ENCODE data around the gene DOCK6. TPM values are rescaled to one million over a fixed set of nuclear protein-coding genes. Genes with fewer than 3 reads are reported as not detected.
A peak's percentile ranks its signal among the peaks of the same experiment; 100 is the strongest.

Gene DOCK6
- total RNA-seq, 1 experiment from 2014 or later = 61.7 TPM

DNA sequence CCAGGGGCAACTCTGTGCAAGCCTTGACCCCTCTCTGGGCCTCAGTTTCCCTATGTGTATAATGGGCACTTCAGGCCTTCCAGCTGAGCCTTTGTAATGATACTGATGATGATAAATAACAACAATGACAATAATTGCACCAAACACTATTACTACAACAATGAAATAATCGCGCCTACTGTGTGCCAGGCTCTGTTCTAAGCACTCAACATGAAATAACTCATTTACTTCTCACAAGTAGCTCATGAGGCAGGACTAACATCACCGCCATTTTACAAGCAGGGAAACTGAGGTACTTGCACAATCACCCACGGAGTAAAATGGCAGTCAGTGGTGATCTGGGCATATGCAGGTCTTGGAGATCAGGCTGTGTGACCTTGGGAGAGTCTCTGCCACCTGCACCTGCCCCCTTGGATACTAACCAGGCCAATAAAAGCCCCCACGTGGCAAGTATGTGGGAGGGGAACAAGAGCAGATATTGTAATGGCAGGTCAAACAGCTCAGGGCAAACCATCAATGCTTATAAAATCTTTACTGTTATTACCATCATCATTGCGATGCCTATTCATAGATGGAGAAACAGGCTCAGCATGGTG, 23.4 kb downstream of the DOCK6 start:
- Mint-ChIP-seq H3K36me3 (ENCODE audit: insufficient read depth, unreplicated experiment) (peaks cover 14% of the 10 kb centered on the region), H3K4me3 (ENCODE audit: unreplicated experiment) (no peak overlapping the region), H3K27ac (ENCODE audit: low read depth, unreplicated experiment) (no peak overlapping the region), H3K27me3 (ENCODE audit: insufficient read depth, unreplicated experiment) (no peaks in the 10 kb centered on the region), H3K9me3 (ENCODE audit: unreplicated experiment) (no peaks in the 10 kb centered on the region), H3K4me1 (ENCODE audit: insufficient read depth, unreplicated experiment) (no peaks in the 10 kb centered on the region)
- intact Hi-C loops (cut with micrococcal nuclease) = no loop called here
- BruUV-seq (replicated peaks) = no TSS peak
- DNase-seq (ENCODE audit: unreplicated experiment) = no peak
- TF ChIP-seq, protein P1, sequence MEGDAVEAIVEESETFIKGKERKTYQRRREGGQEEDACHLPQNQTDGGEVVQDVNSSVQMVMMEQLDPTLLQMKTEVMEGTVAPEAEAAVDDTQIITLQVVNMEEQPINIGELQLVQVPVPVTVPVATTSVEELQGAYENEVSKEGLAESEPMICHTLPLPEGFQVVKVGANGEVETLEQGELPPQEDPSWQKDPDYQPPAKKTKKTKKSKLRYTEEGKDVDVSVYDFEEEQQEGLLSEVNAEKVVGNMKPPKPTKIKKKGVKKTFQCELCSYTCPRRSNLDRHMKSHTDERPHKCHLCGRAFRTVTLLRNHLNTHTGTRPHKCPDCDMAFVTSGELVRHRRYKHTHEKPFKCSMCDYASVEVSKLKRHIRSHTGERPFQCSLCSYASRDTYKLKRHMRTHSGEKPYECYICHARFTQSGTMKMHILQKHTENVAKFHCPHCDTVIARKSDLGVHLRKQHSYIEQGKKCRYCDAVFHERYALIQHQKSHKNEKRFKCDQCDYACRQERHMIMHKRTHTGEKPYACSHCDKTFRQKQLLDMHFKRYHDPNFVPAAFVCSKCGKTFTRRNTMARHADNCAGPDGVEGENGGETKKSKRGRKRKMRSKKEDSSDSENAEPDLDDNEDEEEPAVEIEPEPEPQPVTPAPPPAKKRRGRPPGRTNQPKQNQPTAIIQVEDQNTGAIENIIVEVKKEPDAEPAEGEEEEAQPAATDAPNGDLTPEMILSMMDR (IDR thresholded peaks at IDR 0.05; ENCODE audit: unreplicated experiment) = no peak
- ChIA-PET POLR2A (interaction anchor here (0.7 kb wide), 1 partner anchor 281 kb away, joined by 3 read pairs; no protein-coding TSS in a partner anchor), CTCF (interaction anchor here (0.5 to 0.6 kb wide), 2 partner anchors 102 to 212 kb away, joined by 3 to 6 read pairs; no protein-coding TSS in a partner anchor)

DNA sequence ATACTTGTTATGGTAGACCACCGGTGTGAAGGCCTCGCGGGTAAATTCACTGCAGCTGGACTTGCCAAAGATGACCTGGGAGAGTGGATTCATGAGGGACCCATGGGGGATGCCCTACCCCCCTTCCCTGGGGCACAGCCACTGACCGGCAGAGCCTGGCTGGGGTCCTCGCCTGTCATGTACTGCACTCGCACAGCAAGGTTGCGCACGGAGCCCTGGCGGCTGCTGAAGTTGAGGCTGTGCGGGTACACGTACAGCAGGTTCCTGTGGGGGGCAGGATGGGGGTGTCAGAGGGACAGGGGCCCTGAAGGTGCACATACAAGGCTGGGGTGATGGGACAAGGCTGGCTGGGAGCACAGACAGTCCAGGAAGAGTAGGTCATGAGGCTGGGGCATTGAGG, 24.3 kb downstream of the DOCK6 start:
- Mint-ChIP-seq H3K27me3 (ENCODE audit: insufficient read depth, unreplicated experiment) (no peaks in the 10 kb centered on the region), H3K4me1 (ENCODE audit: insufficient read depth, unreplicated experiment) (no peaks in the 10 kb centered on the region), H3K9me3 (ENCODE audit: unreplicated experiment) (no peaks in the 10 kb centered on the region), H3K4me3 (ENCODE audit: unreplicated experiment) (no peak overlapping the region), H3K36me3 (ENCODE audit: insufficient read depth, unreplicated experiment) (peaks cover 14% of the 10 kb centered on the region), H3K27ac (ENCODE audit: low read depth, unreplicated experiment) (peak overlapping the region; percentile 75)
- POLR2A ChIA-PET = no interaction called here
- DNase-seq (ENCODE audit: unreplicated experiment) = no peak
- CTCF ChIA-PET = no interaction called here
- intact Hi-C loops (cut with micrococcal nuclease) = no loop called here
- TF ChIP-seq, protein P1 (IDR thresholded peaks at IDR 0.05; ENCODE audit: unreplicated experiment) = no peak
- BruUV-seq (replicated peaks) = no TSS peak

GRCh38 chr19:11237321-11237720, 25.0 kb downstream of the DOCK6 start:
- BruUV-seq (replicated peaks) = no TSS peak
- Mint-ChIP-seq H3K27ac (ENCODE audit: low read depth, unreplicated experiment) (no peak overlapping the region), H3K27me3 (ENCODE audit: insufficient read depth, unreplicated experiment) (no peaks in the 10 kb centered on the region), H3K9me3 (ENCODE audit: unreplicated experiment) (no peaks in the 10 kb centered on the region), H3K4me1 (ENCODE audit: insufficient read depth, unreplicated experiment) (no peaks in the 10 kb centered on the region), H3K36me3 (ENCODE audit: insufficient read depth, unreplicated experiment) (peaks cover 14% of the 10 kb centered on the region), H3K4me3 (ENCODE audit: unreplicated experiment) (no peak overlapping the region)
- CTCF ChIA-PET = interaction anchor here (0.6 kb wide), 2 partner anchors 14 to 152 kb away, joined by 3 to 4 read pairs; no protein-coding TSS in a partner anchor
- DNase-seq (ENCODE audit: unreplicated experiment) = no peak
- intact Hi-C loops (cut with micrococcal nuclease) = no loop called here
- TF ChIP-seq, protein P1 (IDR thresholded peaks at IDR 0.05; ENCODE audit: unreplicated experiment) = no peak
- POLR2A ChIA-PET = no interaction called here

- H3K4me3 Mint-ChIP-seq (ENCODE audit: unreplicated experiment) = no peak overlapping the region
Measured at GRCh38 chr19:11236324-11237301, 25.7 kb downstream of the DOCK6 start.

More at GRCh38 chr19:11236324-11237301, 25.7 kb downstream of the DOCK6 start:
- Mint-ChIP-seq H3K27ac (ENCODE audit: low read depth, unreplicated experiment) (no peak overlapping the region), H3K4me1 (ENCODE audit: insufficient read depth, unreplicated experiment) (no peaks in the 10 kb centered on the region), H3K36me3 (ENCODE audit: insufficient read depth, unreplicated experiment) (peaks cover 11% of the 10 kb centered on the region), H3K9me3 (ENCODE audit: unreplicated experiment) (no peaks in the 10 kb centered on the region), H3K27me3 (ENCODE audit: insufficient read depth, unreplicated experiment) (no peaks in the 10 kb centered on the region)
- intact Hi-C loops (cut with micrococcal nuclease) = no loop called here
- ChIA-PET POLR2A (no interaction called here), CTCF (interaction anchor here (0.5 to 1.0 kb wide), 4 partner anchors 13 to 184 kb away, joined by 3 to 4 read pairs (median 3); no protein-coding TSS in a partner anchor)
- no peak for DNase-seq (ENCODE audit: unreplicated experiment)
- TF ChIP-seq, protein P1 (IDR thresholded peaks at IDR 0.05; ENCODE audit: unreplicated experiment) = no peak
- no TSS peak for BruUV-seq (replicated peaks)

All from MCF 10A (cell line).